GM18861 (cell line): ENCODE data around the gene RPS27A.
"Not testable (repeated sequence)": the region's sequence is repeated elsewhere in the genome, so short reads cannot be mapped to it uniquely, and the experiment has no call there.

Experiments
- ATAC-seq: cut with Tn5 transposase; IDR thresholded peaks from one replicate; pipeline ENCODE4 v1.9.1; 2021; ENCODE audit not compliant: unreplicated experiment

Gene RPS27A

DNA sequence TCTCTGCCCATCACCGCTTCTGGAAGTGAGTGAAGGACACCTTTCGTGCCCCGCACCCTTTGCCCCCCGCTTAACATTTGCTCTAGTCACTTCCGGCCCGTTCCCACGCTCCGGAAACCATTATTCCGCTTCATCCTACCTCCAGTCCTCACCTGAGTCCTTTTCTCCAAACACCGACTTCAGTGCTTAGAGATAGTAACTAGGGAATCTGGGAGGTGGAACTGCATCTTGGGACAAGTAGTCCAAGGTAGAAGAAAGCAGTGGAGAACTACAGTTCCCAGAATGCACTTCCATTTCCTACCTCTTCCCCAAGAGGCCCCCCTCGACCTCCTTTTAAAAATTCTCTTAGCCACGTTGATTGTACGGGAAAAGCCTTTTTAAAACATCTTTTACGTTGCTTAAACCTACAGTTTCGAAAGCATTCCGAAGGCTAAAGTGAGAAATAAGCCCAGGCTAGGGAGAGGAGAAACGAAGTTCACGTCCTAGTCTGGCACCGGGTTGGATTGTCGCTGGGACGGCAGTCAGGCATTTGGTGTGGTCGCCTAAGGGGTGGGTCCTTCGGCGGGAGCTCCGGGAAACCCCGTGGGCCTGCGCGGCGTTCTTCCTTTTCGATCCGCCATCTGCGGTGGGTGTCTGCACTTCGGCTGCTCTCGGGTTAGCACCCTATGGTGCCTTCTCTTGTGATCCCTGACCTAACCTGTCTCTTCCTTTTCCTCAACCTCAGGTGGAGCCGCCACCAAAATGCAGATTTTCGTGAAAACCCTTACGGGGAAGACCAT, at the start of gene RPS27A, which contains the start of gene CLHC1:
RPS27A (plus strand) TSS at position 605 of the 779 bp plus-strand sequence; CDS start at position 742, 137 bp downstream.
CLHC1 (minus strand) TSS at position 210 of the 779 bp plus-strand sequence. CDS start 9,882 bp downstream, outside the sequence.
- peak; percentile 82 for ATAC-seq

DNA sequence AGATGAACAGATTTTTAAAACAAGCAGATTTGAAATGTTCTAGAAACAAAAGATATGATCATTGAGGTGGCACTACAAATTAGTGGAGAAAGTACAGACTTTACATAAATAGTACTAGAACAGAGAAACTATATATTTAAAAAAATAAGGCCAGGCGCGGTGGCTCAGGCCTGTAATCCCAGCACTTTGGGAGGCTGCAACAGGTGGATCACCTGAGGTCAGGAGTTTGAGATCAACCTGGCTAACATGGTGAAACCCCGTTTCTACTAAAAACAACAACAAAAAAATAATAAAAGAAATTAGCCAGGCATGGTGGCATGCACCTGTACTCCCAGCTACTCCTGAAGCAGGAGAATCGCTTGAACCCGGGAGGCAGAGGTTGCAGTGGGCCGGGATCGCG, 45.7 kb upstream of the RPS27A start:
- ATAC-seq, result not testable (repeated sequence)

GRCh38 chr2:55191888-55192287, 40.6 kb upstream of the RPS27A start:
- not testable (repeated sequence) for ATAC-seq

DNA sequence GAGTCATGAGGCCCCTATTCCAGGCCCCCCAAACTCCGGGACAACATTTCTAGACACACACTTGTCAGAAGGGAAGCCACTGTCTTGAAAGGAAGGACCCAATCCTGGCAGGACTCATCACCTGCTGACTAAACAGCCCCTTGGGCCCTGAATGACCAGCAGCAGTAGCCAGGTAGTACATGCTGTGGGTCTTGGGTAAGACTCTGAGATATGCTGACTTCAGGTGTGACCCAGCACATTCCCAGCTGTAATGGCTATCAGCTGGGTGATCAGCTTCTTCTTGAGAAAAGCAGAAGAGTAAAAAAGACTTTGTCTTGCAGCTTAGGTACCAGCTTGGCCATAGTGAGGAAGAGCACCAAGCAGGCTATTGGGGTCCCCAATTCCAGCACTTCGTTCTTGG, 36.0 kb upstream of the RPS27A start:
- no peak for ATAC-seq

GRCh38 chr2:55200416-55200815, 32.1 kb upstream of the RPS27A start:
- ATAC-seq, result no peak

DNA sequence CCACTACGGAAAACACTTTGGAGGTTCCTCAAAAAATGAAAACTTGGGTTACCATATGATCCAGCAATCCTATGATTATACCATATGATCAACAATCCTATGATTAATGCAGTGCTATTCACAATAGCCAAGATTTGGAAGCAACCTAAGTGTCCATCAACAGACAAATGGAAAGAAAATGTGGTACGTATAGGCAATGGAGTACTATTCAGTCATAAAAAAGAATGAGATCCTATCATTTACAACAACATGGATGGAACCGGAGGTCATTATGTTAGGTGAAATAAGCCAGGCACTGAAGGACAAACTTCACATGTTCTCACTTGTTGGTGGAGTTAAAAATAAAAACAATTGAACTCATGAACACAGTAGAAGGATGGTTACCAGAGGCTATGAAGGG, 28.0 kb upstream of the RPS27A start:
- no peak for ATAC-seq

GRCh38 chr2:55204950-55205349, 27.5 kb upstream of the RPS27A start:
- no peak for ATAC-seq

DNA sequence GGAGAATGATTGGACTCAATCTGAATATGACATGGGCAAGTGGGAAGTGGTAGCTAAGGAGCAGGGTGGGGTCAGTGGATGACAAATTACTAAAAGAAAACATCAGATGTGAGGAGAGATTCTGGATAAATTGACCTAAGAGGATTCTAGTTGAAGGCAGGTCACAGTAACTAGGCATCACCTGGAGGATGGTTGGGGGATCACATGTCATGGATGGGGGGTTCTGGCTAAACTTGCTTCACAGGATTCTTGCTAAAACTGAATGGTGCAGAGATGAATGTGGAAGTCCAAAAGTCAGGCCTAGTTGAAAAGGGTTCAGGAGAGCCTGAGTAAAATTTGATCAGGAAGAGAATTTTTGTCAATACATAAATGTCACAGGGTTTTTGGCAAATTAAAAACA, 18.7 kb upstream of the RPS27A start:
- ATAC-seq, result no peak

- no peak for ATAC-seq
Measured at GRCh38 chr2:55223958-55224760, 8.3 kb upstream of the RPS27A start.

DNA sequence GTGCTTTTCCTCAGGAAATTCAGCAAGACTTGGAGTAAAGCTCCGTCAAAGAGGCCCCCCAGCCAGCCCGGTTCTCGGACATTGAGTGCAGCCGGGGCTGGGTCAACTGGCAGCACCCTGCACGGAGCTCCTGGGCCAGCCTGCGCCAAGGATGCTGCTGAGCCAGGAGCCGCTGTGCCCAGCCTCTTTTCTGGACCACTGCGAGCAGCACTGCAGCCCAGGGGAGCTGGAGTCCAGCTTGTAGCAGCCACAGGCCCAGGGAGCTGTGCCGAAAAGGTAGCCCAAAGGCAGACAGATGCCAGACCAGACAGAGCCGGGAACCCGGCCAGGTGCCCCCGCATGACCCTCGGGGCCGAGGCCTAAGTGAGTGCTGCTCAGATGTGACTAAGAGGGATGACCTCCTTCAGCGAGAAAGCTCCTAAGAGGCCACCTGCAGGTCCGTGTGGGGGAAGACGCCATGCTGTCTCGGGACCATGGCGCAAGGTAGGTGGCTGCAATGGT, 7.7 kb upstream of the RPS27A start:
- ATAC-seq, result no peak

GRCh38 chr2:55225481-55226020, 6.9 kb upstream of the RPS27A start:
- no peak for ATAC-seq

- not testable (repeated sequence) for ATAC-seq
Measured at GRCh38 chr2:55227437-55228225, 4.9 kb upstream of the RPS27A start.

DNA sequence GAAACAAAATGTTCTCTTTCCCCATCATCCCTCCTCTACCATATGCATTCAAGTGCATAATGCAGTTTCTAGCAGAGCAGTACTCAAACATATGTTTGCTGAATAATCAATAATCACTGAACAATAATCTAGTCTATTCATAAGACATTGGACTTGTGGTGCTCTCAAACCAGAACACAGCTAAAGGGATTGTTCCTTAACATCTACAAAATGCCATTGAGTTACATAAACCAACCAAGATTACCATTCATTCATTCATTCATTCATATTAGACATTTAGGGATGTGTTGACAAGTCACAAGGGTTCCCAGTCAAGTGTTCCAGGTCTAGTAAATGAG, 4.3 kb upstream of the RPS27A start:
- no peak for ATAC-seq

DNA sequence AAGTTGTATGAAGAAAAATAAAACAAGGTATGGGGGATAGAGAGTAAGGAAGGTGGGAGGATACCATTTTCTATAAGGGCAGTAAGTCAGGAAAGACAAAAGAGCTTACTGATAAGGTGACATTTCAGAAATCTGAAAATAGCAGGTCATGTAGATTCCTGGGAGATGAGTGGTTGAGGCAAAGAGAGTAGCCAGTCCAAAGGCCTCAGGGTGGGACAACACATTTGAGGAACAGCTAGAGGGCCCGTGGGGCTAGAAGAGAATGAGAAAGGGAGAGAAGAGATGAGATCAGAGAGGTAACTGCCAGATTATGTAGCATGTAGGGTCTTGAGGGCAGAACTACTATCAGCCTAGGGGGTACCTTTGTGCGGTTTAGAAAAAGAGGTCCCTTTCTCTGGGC, 3.3 kb upstream of the RPS27A start:
- no peak for ATAC-seq

DNA sequence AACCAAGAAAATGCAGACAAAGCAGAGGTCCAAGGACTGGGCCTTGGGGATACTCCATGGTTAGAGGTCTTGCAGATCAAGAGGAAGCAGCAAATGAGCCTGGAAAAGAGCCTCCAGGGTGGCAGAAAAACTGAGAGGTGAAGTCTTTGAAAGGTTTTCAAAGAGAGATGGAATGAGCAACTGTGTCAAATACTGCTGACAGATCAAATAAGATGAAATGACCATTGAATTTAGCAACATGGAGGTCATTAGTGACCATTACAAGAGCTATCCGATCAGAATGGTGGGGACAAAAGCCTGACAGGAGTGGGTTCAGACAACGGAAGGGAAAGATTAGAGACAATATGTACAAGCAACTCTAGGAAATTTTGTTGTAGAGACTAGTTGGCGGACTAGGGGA, 1.9 kb upstream of the RPS27A start:
- ATAC-seq, result no peak

DNA sequence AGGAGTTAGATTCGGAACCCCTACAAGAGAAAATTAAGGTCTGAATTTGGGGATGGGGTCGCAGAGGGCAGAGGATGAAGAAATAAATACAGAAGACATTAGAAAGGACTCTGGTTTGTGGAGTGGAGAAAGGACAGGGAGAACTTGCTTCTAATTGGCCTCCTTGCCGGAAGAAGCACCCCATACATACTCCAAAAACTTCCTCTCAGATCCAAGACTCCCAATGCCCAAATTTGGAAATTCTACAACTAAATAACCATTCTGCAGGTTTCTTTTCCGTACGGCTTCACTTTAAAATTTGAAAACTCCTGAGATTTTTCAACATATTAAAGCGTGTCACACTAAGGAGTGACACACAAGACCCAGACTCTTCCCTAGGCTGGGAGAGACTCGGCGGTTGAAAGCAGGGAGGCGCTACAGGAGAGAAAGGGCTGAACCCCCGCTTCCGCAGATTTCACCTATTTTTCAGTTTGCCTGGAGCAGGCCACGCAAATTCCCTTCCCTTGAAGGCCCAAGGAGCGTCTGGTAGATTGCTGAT, 873 bp upstream of the RPS27A start:
- no peak for ATAC-seq

GRCh38 chr2:55232863-55233657, 572 bp downstream of the RPS27A start:
- peak; percentile 8 for ATAC-seq

DNA sequence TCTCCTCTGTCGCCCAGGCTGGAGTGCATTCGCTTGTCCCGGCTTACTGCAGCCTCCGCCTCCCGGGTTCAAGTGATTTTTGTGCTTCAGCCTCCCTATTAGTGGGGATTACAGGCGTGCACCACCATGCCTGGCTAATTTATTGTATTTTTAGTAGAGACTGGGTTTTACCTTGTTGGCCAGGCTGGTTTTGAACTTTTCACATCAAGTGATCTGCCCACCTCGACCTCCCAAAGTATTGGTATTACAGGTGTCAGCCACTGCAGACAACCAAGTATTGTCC, 1.1 kb downstream of the RPS27A start:
- ATAC-seq, result no peak

DNA sequence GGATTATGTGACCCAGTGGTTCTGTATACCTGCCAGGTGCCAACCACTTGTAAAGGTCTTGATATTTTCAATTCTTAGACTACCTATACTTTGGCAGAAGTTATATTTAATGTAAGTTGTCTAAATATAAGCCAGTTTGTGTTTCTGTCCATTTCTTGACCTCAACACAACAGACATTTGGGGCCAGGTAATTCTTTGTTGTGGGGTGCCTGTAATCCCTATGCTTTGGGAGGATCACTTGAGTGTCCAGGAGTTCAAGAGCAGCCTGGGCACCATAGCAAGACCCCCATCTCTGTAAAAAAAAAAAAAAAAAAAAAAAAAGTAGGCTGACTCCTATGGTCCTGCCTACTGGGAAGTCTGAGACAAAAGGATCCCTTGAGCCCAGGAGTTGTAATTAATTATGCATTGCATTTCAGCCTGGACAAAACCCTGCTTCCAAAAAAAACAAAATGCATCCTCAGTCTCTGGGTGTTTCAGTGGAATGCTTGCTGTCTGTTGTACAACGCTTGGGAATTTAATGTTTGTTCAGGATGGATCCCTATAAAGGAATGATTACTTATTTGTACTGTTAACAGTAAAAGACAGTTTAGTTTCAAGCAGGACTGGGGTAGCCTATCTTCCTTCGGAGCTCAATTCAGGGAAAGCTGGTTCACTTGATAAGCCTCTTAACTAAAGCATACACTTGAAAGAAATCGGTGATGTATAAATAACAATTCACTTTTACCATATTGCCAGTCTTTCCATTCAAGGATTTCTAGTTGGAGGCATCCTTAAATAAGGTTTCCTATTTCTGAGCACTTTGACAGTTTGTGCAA, 3.4 kb downstream of the RPS27A start:
- ATAC-seq, result no peak
